NCI-H526 (cell line): Measurements from ENCODE around the gene PGAM2.

ENCODE experiments used
- DNase-seq, 2 experiments: peaks; one replicate each; lab custom pipeline; 2025; lab: John Stamatoyannopoulos, UW

PGAM2 gene

GRCh38 chr7:44066494-44067063 is 1.2 kb upstream of the PGAM2 start:
- DNase-seq: no peak

GRCh38 chr7:44066111-44066460 is 719 bp upstream of the PGAM2 start:
- DNase-seq: no peak

DNA sequence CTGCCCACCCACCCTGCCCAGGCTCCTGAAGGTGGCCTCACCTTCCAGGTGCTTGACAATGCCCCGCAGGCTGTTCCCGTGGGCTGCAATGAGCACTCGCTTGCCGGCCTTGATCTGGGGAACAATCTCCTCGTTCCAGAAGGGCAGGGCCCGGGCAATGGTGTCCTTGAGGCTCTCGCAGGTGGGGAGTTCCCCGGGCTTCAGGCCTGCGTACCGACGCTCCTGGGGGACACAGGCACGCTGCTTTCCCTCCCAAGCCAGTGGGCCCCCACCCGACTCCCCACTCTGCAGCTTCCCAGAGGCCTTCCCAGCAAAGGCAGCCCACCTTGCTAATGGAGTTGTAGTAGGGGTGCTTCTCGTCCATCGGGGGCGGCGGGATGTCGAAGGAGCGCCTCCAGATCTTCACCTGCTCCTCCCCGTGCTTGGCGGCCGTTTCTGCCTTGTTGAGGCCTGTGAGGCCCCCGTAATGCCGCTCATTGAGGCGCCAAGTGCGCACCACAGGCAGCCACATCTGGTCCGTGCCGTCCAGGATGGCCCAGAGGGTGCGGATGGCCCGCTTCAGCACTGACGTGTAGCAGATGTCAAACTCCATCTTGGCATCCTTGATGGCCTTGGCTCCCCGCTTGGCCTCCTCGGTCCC is 456 bp downstream of the PGAM2 start:
- no peak for DNase-seq

- DNase-seq: no peak
These were observed 1.3 kb downstream of the PGAM2 start for GRCh38 chr7:44063894-44064651.

DNA sequence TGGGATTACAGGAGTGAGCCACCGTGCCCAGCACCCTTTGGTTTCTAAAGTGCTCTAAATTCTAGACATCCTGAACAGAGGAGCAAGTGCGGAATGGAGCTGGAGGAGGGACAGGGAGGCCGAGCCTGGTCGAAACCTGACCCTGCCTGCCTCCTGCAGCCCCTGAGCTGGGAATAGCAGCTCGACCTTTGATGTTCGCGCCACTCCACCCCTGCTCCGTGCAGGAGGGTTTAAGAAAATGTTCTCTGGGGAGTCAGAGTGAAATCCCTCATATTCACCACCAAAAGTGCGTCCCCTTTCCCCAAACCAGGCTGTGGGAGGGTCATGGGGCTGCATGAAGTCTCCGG is 1.8 kb downstream of the PGAM2 start:
- no peak for DNase-seq

GRCh38 chr7:44062903-44063295 is 2.5 kb downstream of the PGAM2 start:
- DNase-seq: no peak

DNA sequence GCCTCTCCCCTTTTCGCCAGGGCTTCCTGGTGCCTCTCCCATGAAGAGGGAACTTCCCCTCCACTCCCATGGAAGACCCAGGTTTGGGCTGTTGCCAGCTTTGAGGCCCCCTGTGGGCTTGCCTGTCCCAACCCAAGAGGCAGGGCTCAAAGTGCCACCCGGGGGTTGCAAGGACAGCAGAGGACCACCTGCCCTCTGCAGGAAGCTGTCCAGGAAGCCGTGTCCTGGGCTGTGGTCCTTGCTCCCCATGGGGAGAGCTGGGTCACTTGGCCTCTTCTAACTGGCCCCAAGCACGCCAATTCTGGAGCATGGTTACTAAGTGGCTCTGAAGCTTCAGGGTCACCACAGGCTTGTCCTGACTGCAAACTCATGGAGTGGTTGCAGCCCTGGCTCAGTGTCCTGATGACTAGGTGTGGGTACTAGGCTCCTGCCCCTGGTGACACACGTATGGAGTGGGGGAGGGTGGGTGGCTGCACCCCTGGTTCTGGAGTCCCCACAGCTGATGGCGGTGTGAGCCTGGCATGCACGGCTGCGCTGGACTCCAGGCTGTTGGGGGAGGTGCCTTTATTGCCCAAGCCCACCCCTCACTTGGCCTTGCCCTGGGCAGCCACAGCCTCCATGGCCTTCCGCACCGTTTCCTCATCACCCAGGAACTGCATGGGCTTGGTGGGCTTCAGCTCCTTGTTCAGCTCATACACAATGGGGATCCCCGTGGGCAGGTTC is 3.0 kb downstream of the PGAM2 start:
- no peak for DNase-seq

GRCh38 chr7:44061645-44062179 is 3.7 kb downstream of the PGAM2 start:
- DNase-seq: no peak

- no peak for DNase-seq
These were observed 4.3 kb downstream of the PGAM2 start for GRCh38 chr7:44060948-44061644.

- no peak for DNase-seq
These were observed 5.0 kb downstream of the PGAM2 start for GRCh38 chr7:44060091-44060947.

DNA sequence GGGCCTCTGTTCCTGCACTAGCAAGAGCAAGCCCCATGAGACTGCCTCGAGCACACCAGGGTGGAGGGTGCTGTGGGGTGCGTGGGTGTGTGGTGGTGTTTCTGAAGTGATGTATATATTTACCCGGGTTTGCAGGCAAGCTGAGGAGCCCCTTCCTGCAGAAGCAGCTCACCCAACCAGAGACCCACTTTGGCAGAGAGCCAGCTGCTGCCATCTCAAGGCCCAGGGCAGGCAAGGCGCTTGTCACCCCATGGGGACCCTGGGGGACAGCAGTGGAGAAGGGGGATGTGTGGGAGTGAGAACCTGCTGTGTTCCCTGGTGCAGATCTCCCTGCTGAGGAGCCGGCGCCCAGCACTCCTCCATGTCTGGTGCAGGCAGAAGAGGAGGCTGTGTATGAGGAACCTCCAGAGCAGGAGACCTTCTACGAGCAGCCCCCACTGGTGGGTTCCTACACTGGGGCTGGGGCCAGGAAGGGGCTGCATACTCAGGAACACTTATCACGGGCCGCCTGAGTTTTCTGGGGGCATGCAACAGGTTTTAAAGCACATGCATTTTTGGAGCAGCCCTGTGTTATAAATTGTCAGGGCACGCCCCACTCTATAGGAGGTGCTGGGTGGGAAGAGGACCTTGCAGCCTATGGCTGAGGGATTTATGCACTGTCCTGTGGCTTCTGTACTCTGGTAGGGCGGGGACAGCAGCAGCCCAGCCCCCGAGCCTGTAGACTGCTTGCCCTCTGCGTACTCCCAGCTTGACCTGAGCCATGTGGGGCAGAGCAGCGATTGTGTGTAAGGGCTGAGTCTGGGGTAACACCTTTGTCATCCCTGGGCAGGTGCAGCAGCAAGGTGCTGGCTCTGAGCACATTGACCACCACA is 5.9 kb downstream of the PGAM2 start:
- no peak for DNase-seq

DNA sequence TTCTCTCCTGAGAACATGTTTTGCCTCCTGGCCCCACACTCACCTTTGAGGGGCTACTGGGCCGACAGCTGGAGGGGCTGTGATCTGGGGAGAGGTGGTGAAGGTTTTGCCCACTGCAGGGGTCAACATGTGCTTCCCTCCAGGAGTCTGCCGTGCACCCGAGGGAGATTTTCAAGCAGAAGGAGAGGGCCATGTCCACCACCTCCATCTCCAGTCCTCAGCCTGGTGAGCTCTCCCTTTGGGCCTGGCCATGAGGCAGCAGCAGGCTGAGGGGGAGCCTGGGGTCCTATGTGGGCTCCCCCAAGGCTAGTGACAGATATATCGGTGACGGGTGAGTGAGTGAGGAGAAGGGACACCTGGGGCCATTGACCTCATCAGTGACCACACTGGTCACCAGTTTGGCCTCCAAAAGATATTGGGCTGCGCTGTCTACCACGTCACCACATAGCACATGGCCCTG is 6.6 kb downstream of the PGAM2 start:
- no peak for DNase-seq

DNA sequence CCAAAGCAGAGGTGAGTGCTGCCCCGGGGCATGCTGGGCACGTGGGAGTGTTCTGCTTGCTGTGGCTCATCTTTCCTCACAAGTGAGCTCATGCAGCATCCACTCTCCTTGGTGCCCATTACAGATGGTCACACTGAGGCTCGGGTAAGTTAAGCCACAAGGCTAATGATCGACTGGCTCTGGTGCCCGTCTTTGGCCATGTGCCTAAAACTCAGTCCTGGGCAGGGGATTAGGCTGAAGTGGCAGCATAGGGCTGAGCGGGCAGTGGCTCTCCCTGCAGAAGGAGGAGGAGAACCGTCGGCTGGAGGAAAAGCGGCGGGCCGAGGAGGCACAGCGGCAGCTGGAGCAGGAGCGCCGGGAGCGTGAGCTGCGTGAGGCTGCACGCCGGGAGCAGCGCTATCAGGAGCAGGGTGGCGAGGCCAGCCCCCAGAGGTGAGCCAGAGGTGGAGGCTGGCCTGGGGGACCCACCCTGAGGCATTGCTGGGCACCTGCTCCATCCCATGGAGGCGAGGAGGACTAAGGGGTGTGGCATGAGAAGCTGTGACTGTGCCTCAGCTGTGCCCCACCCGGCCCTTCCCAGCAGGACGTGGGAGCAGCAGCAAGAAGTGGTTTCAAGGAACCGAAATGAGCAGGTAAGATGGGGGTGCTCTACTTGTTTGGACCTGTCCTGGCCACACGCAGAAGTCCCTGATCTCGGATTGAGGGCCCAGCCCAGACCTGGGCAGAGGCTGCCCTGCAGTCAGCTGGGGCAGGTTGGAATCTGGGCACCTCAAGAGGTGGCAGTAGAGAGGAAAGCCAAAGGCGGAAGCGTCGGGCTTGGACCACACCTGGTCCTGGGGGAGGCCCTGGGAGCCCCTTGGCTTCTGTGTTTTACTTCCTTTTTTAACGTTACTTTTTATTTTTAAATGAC is 7.3 kb downstream of the PGAM2 start:
- DNase-seq: no peak

DNA sequence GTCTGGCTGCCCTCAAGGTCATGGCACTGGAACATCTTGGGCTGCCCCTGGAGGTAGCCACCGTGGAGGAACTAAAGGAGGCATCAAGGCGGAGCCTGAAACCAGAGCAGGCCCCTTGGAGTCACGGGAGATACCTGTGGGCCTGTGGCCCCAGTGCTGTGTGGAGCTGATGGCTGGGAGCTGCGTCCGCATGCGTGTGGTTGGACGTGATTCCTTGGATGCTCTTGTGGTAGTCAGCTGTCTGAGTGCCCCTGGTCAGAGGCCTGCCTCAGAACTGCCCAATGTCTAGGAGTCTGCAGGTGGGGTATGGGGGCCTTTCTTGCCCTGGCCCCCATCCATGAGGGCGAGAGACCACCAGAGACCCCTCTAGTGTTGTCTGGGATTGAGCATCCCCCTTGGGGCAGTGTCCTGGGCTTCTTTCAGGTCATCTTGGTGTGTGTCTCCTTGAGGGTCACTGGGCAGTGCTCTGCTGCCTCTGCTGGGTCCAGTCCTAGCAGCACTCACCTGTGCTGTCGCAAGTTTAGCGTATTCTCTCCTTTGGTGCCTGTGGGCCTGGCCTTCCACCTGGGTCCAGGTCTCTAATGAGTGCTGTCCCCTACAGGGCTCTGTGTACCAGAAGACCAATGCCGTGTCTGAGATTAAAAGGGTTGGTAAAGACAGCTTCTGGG is 8.1 kb downstream of the PGAM2 start:
- no peak for DNase-seq

DNA sequence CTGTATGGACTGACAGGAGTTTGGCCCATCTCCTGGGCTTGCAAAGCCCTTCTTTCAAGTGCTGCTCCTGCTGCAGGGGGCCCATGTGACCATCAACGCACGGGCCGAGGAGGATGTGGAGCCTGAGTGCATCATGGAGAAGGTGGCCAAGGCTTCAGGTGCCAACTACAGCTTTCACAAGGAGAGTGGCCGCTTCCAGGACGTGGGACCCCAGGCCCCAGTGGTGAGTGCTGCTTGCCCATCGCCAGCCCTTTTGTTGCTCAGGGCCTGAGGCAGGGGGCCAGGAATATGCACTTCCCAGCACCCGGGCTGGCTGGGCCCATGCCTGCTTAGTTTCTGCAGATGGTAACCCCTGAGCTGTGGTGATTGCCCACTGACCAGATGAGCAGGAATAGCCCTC is 8.7 kb downstream of the PGAM2 start:
- no peak for DNase-seq

DNA sequence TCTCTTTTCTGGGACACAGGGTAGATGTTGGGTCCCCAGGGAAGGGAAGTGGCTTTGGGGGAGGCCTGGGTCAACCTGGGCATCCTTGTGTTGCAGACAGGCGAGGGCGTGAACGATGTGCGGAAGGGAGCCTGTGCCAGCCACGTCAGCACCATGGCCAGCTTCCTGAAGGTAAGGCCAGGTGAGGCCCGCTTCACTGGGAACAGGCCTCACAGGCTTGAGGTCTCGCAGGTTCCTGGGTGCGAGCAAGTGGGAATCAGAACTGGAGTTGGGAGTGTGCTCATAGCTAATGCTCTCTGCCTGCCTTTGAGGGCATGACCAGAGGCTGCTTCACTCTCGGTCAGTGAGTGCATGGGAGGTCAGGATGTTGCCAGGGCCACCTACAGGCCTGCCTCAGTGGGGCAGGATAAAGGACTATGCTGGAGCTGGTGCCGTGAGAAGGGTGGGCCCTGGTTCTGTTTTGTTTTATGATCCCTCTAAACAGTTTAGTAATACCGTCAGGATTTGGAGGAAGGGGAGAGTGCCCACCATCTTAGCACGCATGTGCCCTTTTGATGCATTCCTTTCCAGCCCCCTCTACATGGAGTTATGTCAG is 12.5 kb downstream of the PGAM2 start:
- DNase-seq: no peak

DNA sequence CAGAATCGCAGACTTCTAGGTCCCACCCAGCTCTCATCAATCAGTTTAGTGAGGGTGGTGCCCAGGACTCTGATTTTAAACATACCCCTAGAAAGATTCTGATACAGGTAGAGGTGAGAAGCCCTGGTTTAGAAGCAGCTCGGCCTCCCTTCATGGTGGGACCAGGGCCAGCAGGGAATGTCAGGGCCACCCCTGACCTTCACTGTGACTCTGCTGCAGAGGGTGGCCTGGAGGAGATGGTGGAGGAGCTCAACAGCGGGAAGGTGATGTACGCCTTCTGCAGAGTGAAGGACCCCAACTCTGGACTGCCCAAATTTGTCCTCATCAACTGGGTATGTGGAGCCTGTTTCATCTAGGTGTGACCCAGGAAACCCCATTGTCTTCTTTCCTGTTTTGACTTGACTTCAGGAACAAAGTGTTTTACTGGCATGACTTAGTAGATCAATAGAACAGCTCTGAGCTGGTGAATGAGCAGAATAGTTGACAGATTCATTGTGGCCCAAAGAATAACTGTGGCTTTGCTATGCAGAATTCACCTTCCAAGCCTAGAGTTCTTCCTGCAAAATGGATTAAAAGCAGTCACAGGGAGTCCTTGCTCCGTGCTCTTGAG is 13.7 kb downstream of the PGAM2 start:
- DNase-seq: no peak
